HEK293 (cell line): Measurements from ENCODE around the gene PWWP2A.
A peak's percentile ranks its signal among the peaks of the same experiment; 100 is the strongest.

Experiments used
- CTCF ChIA-PET: fragments of 350-600 bp; formaldehyde crosslinking; extraction: SDS; loops from one replicate; lab custom pipeline; 2021; ENCODE audit warnings: antibody characterized with exemption; lab: Yijun Ruan, JAX
- POLR2A ChIA-PET: fragments of 300-600 bp; formaldehyde crosslinking; extraction: SDS; loops from one replicate; lab custom pipeline; 2020; ENCODE audit warnings: antibody characterized with exemption, inconsistent platforms; lab: Yijun Ruan, JAX
- H3K27ac ChIP-seq: fragments of 200-500 bp; sonication (Bioruptor generic); 2 replicates; pipeline ENCODE4 v1.5.1; 2014; ENCODE audit warnings: low read depth, low read length, control low read depth, inconsistent platforms; ENCODE audit errors: extremely low read depth
- H3K36me3 ChIP-seq, 2 experiments: fragments of 200-500 bp in 1 of 2; sonication (Bioruptor generic) in 1 of 2; 1 replicate in 1 of 2; 2 replicates in 1 of 2; pipeline ENCODE4 v1.5.1; 2014 to 2017; ENCODE audit warnings: inconsistent platforms in 2 of 2, low read length in 2 of 2; ENCODE audit not compliant: control insufficient read depth in 2 of 2, insufficient read depth in 1 of 2
- H3K4me1 ChIP-seq: fragments of 200-500 bp; sonication (Bioruptor generic); 2 replicates; pipeline ENCODE4 v1.5.1; 2014; ENCODE audit warnings: mild to moderate bottlenecking, low read length, inconsistent platforms; ENCODE audit not compliant: control insufficient read depth, insufficient read depth
- H3K4me3 ChIP-seq: 2 replicates; pipeline ENCODE4 v1.5.1; 2011; ENCODE audit warnings: low read depth, mild to moderate bottlenecking, control low read depth, low read length, moderate library complexity
- H3K9me3 ChIP-seq: fragments of 200-500 bp; sonication (Bioruptor generic); 2 replicates; pipeline ENCODE4 v1.5.1; 2014; ENCODE audit warnings: low read depth, low read length, inconsistent platforms; ENCODE audit not compliant: control insufficient read depth, insufficient read depth
- GLIS1 ChIP-seq: fragments of 450-650 bp; formaldehyde crosslinking; IDR thresholded peaks from 2 replicates; pipeline ENCODE4 v1.5.1; 2016; ENCODE audit warnings: missing biosample characterization, missing genetic modification characterization
- KLF1 ChIP-seq: fragments of 450-650 bp; formaldehyde crosslinking; IDR thresholded peaks from 2 replicates; pipeline ENCODE4 v1.5.1; 2016; ENCODE audit warnings: missing biosample characterization, missing genetic modification characterization
- PATZ1 ChIP-seq: fragments of 450-650 bp; formaldehyde crosslinking; IDR thresholded peaks from 2 replicates; pipeline ENCODE4 v1.5.1; 2016; ENCODE audit warnings: missing biosample characterization, missing genetic modification characterization
- SETDB1 ChIP-seq: IDR thresholded peaks from one replicate; pipeline ENCODE4 v1.6.1; 2017; ENCODE audit warnings: mild to moderate bottlenecking, low read length, moderate library complexity, mixed read lengths; ENCODE audit not compliant: insufficient read length
- YY1 ChIP-seq: fragments of 450-650 bp; formaldehyde crosslinking; IDR thresholded peaks from 2 replicates; pipeline ENCODE4 v1.5.1; 2018; ENCODE audit warnings: missing biosample characterization, missing genetic modification characterization
- YY2 ChIP-seq: fragments of 450-650 bp; formaldehyde crosslinking; IDR thresholded peaks from 2 replicates; pipeline ENCODE4 v1.5.1; 2016; ENCODE audit warnings: missing biosample characterization, missing genetic modification characterization
- ZBTB21 ChIP-seq: fragments of 450-650 bp; formaldehyde crosslinking; IDR thresholded peaks from 2 replicates; pipeline ENCODE4 v1.5.1; 2017; ENCODE audit warnings: missing biosample characterization, missing genetic modification characterization
- ZNF140 ChIP-seq: fragments of 450-650 bp; formaldehyde crosslinking; IDR thresholded peaks from 2 replicates; pipeline ENCODE4 v1.5.1; 2016; ENCODE audit warnings: missing biosample characterization, missing genetic modification characterization
- ZNF202 ChIP-seq: fragments of 450-650 bp; formaldehyde crosslinking; IDR thresholded peaks from 2 replicates; pipeline ENCODE4 v1.5.1; 2016; ENCODE audit warnings: missing biosample characterization, missing genetic modification characterization, borderline replicate concordance
- ZNF23 ChIP-seq: fragments of 450-650 bp; formaldehyde crosslinking; IDR thresholded peaks from 2 replicates; pipeline ENCODE4 v1.5.1; 2016; ENCODE audit warnings: missing biosample characterization, missing genetic modification characterization, borderline replicate concordance
- ZNF354C ChIP-seq: fragments of 450-650 bp; formaldehyde crosslinking; IDR thresholded peaks from 2 replicates; pipeline ENCODE4 v1.5.1; 2016; ENCODE audit warnings: missing biosample characterization, missing genetic modification characterization, low read depth, borderline replicate concordance
- ZNF529 ChIP-seq: fragments of 450-650 bp; formaldehyde crosslinking; IDR thresholded peaks from 2 replicates; pipeline ENCODE4 v1.5.1; 2017; ENCODE audit warnings: missing genetic modification characterization, missing biosample characterization; ENCODE audit not compliant: insufficient replicate concordance
- ZNF610 ChIP-seq: fragments of 450-650 bp; formaldehyde crosslinking; IDR thresholded peaks from 2 replicates; pipeline ENCODE4 v1.5.1; 2016; ENCODE audit warnings: missing biosample characterization, missing genetic modification characterization, borderline replicate concordance
- ZNF621 ChIP-seq: fragments of 450-650 bp; formaldehyde crosslinking; IDR thresholded peaks from 2 replicates; pipeline ENCODE4 v1.5.1; 2017; ENCODE audit warnings: missing biosample characterization, missing genetic modification characterization
- ZNF747 ChIP-seq: fragments of 450-650 bp; formaldehyde crosslinking; IDR thresholded peaks from 2 replicates; pipeline ENCODE4 v1.5.1; 2016; ENCODE audit warnings: missing biosample characterization, missing genetic modification characterization
- TF ChIP-seq, protein P1 (sequence below): fragments of 450-650 bp; formaldehyde crosslinking; IDR thresholded peaks from 2 replicates; pipeline ENCODE4 v1.5.1; 2016; ENCODE audit warnings: missing biosample characterization, missing genetic modification characterization

PWWP2A gene

DNA sequence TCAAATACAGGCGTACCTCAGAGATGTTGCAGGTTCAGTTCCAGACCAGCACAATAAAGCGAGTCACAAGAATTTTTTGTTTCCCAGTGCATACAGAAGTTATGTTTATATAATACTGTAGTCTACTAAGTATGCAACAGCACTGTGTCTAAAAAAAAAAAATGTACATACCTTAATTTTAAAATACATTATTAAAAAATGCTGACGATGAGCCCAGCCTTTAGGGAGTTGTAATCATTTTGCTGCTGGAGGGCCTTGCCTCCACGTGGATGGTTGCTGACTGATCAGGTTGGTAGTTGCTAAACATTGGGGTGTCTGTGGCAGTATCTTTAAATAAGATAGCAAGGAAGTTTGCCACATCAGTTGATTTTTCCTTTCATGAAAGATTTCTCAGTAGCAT lies 62.0 kb downstream of the PWWP2A start:
- TF ChIP-seq ZNF202 (no peak), YY1 (tag by site-specific recombination) (no peak), PATZ1 (no peak), ZNF354C (tag by site-specific recombination) (no peak), ZNF610 (no peak), ZNF747 (tag by site-specific recombination) (no peak), ZBTB21 (no peak), KLF1 (tag by site-specific recombination) (no peak), ZNF140 (tag by site-specific recombination) (no peak), ZNF23 (tag by site-specific recombination) (no peak)
- TF ChIP-seq, protein P1, sequence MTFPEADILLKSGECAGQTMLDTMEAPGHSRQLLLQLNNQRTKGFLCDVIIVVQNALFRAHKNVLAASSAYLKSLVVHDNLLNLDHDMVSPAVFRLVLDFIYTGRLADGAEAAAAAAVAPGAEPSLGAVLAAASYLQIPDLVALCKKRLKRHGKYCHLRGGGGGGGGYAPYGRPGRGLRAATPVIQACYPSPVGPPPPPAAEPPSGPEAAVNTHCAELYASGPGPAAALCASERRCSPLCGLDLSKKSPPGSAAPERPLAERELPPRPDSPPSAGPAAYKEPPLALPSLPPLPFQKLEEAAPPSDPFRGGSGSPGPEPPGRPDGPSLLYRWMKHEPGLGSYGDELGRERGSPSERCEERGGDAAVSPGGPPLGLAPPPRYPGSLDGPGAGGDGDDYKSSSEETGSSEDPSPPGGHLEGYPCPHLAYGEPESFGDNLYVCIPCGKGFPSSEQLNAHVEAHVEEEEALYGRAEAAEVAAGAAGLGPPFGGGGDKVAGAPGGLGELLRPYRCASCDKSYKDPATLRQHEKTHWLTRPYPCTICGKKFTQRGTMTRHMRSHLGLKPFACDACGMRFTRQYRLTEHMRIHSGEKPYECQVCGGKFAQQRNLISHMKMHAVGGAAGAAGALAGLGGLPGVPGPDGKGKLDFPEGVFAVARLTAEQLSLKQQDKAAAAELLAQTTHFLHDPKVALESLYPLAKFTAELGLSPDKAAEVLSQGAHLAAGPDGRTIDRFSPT (tag by site-specific recombination): no peak
- H3K4me3 ChIP-seq: no peak overlapping the region
- H3K27ac ChIP-seq: no peak overlapping the region
- H3K9me3 ChIP-seq: no peaks in the 10 kb centered on the region
- peaks cover 18 to 87% of the 10 kb centered on the region in 2 experiments for H3K36me3 ChIP-seq
- no peaks in the 10 kb centered on the region for H3K4me1 ChIP-seq
- ChIA-PET POLR2A (no interaction called here), CTCF (no interaction called here)

GRCh38 chr5:160054831-160055230 lies 64.4 kb downstream of the PWWP2A start:
- CTCF ChIA-PET: interaction anchor here (0.6 to 1.8 kb wide), 4 partner anchors 8 to 144 kb away, joined by 4 to 9 read pairs (median 6); no protein-coding TSS in a partner anchor

DNA sequence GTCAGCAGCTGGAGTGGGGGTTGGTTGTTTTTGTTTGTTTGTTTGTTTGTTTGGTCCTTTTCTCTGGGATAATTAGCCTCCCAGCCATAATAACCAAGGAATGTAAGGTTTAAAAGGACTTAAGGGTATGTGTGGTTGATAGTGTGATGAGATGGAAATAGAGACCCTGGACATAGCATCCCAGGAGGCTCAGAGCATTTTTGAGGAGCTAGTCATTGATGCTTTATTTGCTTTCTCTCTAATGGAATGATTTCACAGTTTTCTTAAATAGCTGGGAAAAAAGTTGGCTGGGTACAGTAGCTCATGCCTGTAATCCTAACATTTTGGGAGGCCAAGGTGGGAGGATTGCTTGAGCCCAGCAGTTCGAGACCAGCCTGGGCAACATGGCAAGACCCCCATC lies 65.2 kb downstream of the PWWP2A start:
- CTCF ChIA-PET: interaction anchor here (1.8 kb wide), 1 partner anchor 27 kb away, joined by 9 read pairs; no protein-coding TSS in a partner anchor
- POLR2A ChIA-PET: no interaction called here
- peaks cover 42 to 89% of the 10 kb centered on the region in 2 experiments for H3K36me3 ChIP-seq

More at GRCh38 chr5:160054831-160055230, 64.4 kb downstream of the PWWP2A start:
- TF ChIP-seq SETDB1 (no peak), GLIS1 (tag by site-specific recombination) (peak; percentile 60)
- H3K36me3 ChIP-seq: peaks cover 37 to 89% of the 10 kb centered on the region in 2 experiments
- H3K4me1 ChIP-seq: no peaks in the 10 kb centered on the region
- POLR2A ChIA-PET: no interaction called here
- H3K9me3 ChIP-seq: no peaks in the 10 kb centered on the region
- no peak overlapping the region for H3K4me3 ChIP-seq
- H3K27ac ChIP-seq: no peak overlapping the region

More for the DNA sequence above, 65.2 kb downstream of the PWWP2A start:
- Histone ChIP-seq H3K27ac (no peak overlapping the region), H3K4me1 (no peaks in the 10 kb centered on the region), H3K4me3 (no peak overlapping the region), H3K9me3 (no peaks in the 10 kb centered on the region)
- TF ChIP-seq ZNF529 (tag by site-specific recombination) (no peak), PATZ1 (no peak), ZNF621 (tag by site-specific recombination) (no peak), YY2 (no peak)
